ENCODE data around the gene ZCRB1. TPM values are rescaled to one million over a fixed set of nuclear protein-coding genes. Genes with fewer than 3 reads are reported as not detected.

ZCRB1 gene
- total RNA-seq, 2 experiments from 2014 or later: 55.9 to 62.8 TPM

- CTCF ChIA-PET: no interaction called here
- peaks cover 2% of the 10 kb centered on the region for H3K27me3 Mint-ChIP-seq
- H3K4me3 Mint-ChIP-seq: no peak overlapping the region
- H3K36me3 Mint-ChIP-seq: peaks cover 1% of the 10 kb centered on the region
- ATAC-seq (no peak), DNase-seq (no peak)
- peaks cover 11% of the 10 kb centered on the region for H3K4me1 Mint-ChIP-seq
- no peaks in the 10 kb centered on the region for H3K9me3 Mint-ChIP-seq (ENCODE audit: low read depth)
- H3K27ac Mint-ChIP-seq: no peak overlapping the region
These were observed 63.6 kb downstream of the ZCRB1 start for GRCh38 chr12:42262271-42262670.

Small RNA genes lying within 50 kb of the gene (microRNA-seq; reads per million reads assigned to microRNA genes)
- gene MIR7851: not detected

Other genes with a start within 250 kb of the ZCRB1 start
- gene GXYLT1, start 181.2 kb downstream of the ZCRB1 start, total RNA-seq: 1 to 10 TPM; 8.4 to 8.7 TPM
- 10 to 100 TPM; 39.7 to 42.5 TPM for gene YAF2, start 87.8 kb downstream of the ZCRB1 start, total RNA-seq
- gene PPHLN1, start 73 bp upstream of the ZCRB1 start, total RNA-seq: 10 to 100 TPM; 84.1 to 86.1 TPM